Aorta (tissue), 5 donors: ENCODE measurements around the gene HSFX3. TPM values are rescaled to one million over a fixed set of nuclear protein-coding genes. Genes with fewer than 3 reads are reported as not detected.

Experiments used
- ATAC-seq: fragments of 200-7000 bp; cut with Tn5 transposase; one replicate; pipeline ENCODE4 v1.9.1; 2022; ENCODE audit warnings: moderate library complexity; ENCODE audit not compliant: low FRiP score
- DNase-seq, 2 donors: peaks; one replicate each; pipeline ENCODE4 v3.0.0-alpha.2; 2020
- H3K27ac ChIP-seq, 2 donors: one replicate each; pipeline ENCODE4 v1.5.1; 2013; ENCODE audit warnings: low read length in 2 of 2, mild to moderate bottlenecking in 2 of 2, moderate library complexity in 2 of 2, control low read depth in 1 of 2, inconsistent platforms in 1 of 2, low read depth in 1 of 2
- H3K27me3 ChIP-seq, 2 donors: one replicate each; pipeline ENCODE4 v1.6.1; 2013; ENCODE audit warnings: control low read depth in 1 of 2, low read length in 1 of 2, mild to moderate bottlenecking in 1 of 2, moderate library complexity in 1 of 2; ENCODE audit not compliant: insufficient read depth in 2 of 2, control insufficient read depth in 1 of 2
- H3K36me3 ChIP-seq, 2 donors: one replicate each; pipeline ENCODE4 v1.6.1; 2013; ENCODE audit warnings: control low read depth in 1 of 2, low read length in 1 of 2, mild to moderate bottlenecking in 1 of 2; ENCODE audit not compliant: insufficient read depth in 2 of 2, control insufficient read depth in 1 of 2
- H3K4me1 ChIP-seq, 2 donors: one replicate each; pipeline ENCODE4 v1.6.1; 2013; ENCODE audit warnings: low read length in 2 of 2, control low read depth in 1 of 2, mild to moderate bottlenecking in 1 of 2, moderate library complexity in 1 of 2; ENCODE audit not compliant: insufficient read depth in 2 of 2, control insufficient read depth in 1 of 2
- H3K4me3 ChIP-seq, 2 donors: one replicate each; pipeline ENCODE4 v1.5.1; 2013; ENCODE audit warnings: low read length in 2 of 2, control low read depth in 1 of 2, mild to moderate bottlenecking in 1 of 2
- H3K9me3 ChIP-seq: one replicate; pipeline ENCODE4 v1.6.1; 2013; ENCODE audit warnings: mild to moderate bottlenecking, low read length; ENCODE audit not compliant: control insufficient read depth
- whole genome bisulfite sequencing, 2 donors: extraction: QIAGEN DNeasy Blood & Tissue Kit; methylation state at CpG; one replicate each; pipeline ENCODE4 v1.1.7; 2013; 5-methylcytosine and 5-hydroxymethylcytosine counted together
- intact Hi-C, 2 donors: fragments of 100-400 bp; cut with DNase I; formaldehyde crosslinking; loops; one replicate each; pipeline versions ENCODE4 v1.14.2 to v1.15.0; 2022
- polyA plus RNA-seq, 2 donors: library from polyadenylated mRNA; stranded (reverse); fragments of 200-250 nt; gene quantifications; one replicate each; pipeline ENCODE4 v1.2.3, GENCODE V29; 2013
- total RNA-seq, 2 donors: library from RNA; stranded (reverse); fragmentation: NEBNext Ultra II Directional; extraction: Animal tissue kit (Norgen Biotek cat#: 25700); gene quantifications; one replicate each; pipeline ENCODE4 v1.2.1, GENCODE V29; 2021
- donor health status: healthy with polysubstance abuse.
- donor health status: Bipolar disorder and iron deficiency.
- donor health status: DM: no; HTN: no; CAD: no.
- donor health status: DM: no; HTN: no; CAD: no.
- donor health status: DM: yes; HTN: yes; CAD: no.

HSFX3 gene
- total and polyA plus RNA-seq, 4 donors = 0.38 TPM; not detected in 3

- H3K27ac ChIP-seq = no peak overlapping the region
Observed at GRCh38 chrX:149516604-149517003, 33.1 kb downstream of the HSFX3 start.

DNA sequence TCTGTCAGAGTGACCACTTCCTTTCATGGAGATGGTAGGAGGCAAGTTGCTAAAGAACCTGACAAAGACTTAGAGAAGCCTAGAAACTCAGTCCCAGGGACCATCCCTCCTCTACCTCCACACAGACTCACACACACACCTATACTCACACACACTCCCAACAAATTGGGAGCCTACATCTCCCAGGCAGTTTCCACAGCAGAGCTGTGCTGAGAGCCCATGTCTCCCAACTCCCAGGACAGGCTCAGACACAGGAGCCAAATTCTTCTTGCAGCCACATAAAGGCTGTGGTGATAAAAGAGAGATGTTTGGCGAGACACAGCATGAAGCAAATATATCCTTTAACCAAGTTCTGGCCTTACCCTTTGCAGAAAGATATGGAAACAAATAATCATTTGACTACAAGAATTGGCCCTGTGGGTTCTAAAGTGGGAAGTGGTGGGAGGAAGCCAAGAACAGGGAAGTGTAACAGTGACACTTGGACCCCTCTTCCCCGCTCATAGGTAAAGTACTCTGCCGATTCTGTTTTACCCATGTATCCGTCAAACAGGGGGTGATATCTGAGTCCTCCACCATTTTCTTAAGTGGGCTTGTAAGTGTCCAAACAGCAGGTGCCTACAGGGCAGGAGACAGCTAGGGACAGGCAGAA, 33.6 kb downstream of the HSFX3 start:
- Histone ChIP-seq H3K27ac (no peak overlapping the region), H3K9me3 (no peaks in the 10 kb centered on the region), H3K4me1 (no peaks in the 10 kb centered on the region), H3K4me3 (no peak overlapping the region), H3K36me3 (no peaks in the 10 kb centered on the region), H3K27me3 (no peaks in the 10 kb centered on the region)
- ATAC-seq (no peak), DNase-seq (no peak)
- 55 to 68% methylated on average over 4 of the region's 4 CpGs for WGBS, 2 donors
- intact Hi-C loops = no loop called here

More at GRCh38 chrX:149516604-149517003, 33.1 kb downstream of the HSFX3 start:
- 83 to 84% methylated on average over 2 of the region's 2 CpGs for WGBS, 2 donors
- Histone ChIP-seq H3K4me3 (no peak overlapping the region), H3K36me3 (no peaks in the 10 kb centered on the region), H3K27me3 (no peaks in the 10 kb centered on the region), H3K9me3 (no peaks in the 10 kb centered on the region), H3K4me1 (no peaks in the 10 kb centered on the region)
- intact Hi-C loops = no loop called here
- no peak for DNase-seq
- no peak for ATAC-seq

- Histone ChIP-seq H3K36me3 (no peaks in the 10 kb centered on the region), H3K4me3 (no peak overlapping the region), H3K9me3 (no peaks in the 10 kb centered on the region), H3K27ac (no peak overlapping the region), H3K27me3 (no peaks in the 10 kb centered on the region), H3K4me1 (no peaks in the 10 kb centered on the region)
- 82% methylated on average over 9 of the region's 9 CpGs for WGBS, 2 donors
- intact Hi-C loops = no loop called here
- no peak for DNase-seq
- no peak for ATAC-seq
Observed at GRCh38 chrX:149513825-149514428, 35.8 kb downstream of the HSFX3 start.

- H3K27me3 ChIP-seq = no peaks in the 10 kb centered on the region
- intact Hi-C loops = no loop called here
- DNase-seq (peak in 1 of 2 donors; percentile 65), ATAC-seq (peak; percentile 44)
- H3K4me1 ChIP-seq = no peaks in the 10 kb centered on the region
- WGBS, 2 donors = 62 to 87% methylated on average over 4 of the region's 4 CpGs
- H3K27ac ChIP-seq = no peak overlapping the region
- H3K4me3 ChIP-seq = no peak overlapping the region
- H3K36me3 ChIP-seq = no peaks in the 10 kb centered on the region
- H3K9me3 ChIP-seq = no peaks in the 10 kb centered on the region
Observed at GRCh38 chrX:149512225-149512885, 37.4 kb downstream of the HSFX3 start.

DNA sequence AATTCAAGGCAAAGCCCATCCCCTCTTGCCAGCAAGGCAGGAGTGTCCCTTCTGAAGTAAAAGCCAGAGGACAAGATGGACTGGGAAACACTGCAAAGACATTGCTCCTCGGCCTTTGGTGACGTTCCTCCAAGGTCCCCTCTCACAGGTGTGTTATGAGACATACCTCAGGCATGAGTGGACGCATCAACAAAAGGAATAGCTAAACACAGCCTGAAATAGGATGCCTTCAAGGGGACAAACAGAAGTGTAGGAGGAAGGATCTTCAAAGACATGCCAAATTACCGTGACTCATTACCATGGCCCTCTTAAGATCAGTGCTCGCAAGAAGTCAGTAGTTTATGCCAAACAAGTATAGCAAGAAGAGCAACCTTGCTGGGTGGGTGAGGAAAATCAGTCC, 38.6 kb downstream of the HSFX3 start:
- 83 to 90% methylated on average over 5 of the region's 5 CpGs for WGBS, 2 donors
- H3K4me3 ChIP-seq = no peak overlapping the region

DNA sequence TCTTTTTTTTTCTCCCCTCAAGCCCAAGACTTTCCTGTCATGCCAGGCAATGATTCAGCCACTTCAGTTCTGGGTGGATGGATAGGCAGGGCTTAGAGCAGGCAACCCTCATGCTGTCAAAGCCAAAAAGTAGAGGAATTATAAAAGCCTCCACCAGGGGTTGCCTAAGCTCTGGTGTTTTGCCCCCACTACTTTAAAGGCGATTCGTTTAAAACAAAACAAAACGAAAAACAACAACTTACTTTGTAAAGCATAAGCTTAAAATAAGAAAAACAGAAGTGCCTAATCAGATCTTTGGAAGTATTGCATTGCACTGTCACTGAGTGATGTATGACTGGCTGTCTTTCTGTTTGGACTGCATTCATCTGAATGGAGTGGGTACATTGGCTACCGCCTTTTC, 39.3 kb downstream of the HSFX3 start:
- intact Hi-C loops = no loop called here
- Histone ChIP-seq H3K9me3 (no peaks in the 10 kb centered on the region), H3K27ac (no peak overlapping the region), H3K4me1 (no peaks in the 10 kb centered on the region), H3K4me3 (no peak overlapping the region), H3K36me3 (no peaks in the 10 kb centered on the region), H3K27me3 (no peaks in the 10 kb centered on the region)
- WGBS, 2 donors = 7 to 18% methylated on average over 4 of the region's 4 CpGs
- ATAC-seq (no peak), DNase-seq (no peak)

More for the DNA sequence above, 38.6 kb downstream of the HSFX3 start:
- Histone ChIP-seq H3K9me3 (no peaks in the 10 kb centered on the region), H3K27me3 (no peaks in the 10 kb centered on the region), H3K27ac (no peak overlapping the region), H3K4me1 (no peaks in the 10 kb centered on the region), H3K36me3 (no peaks in the 10 kb centered on the region)
- intact Hi-C loops = no loop called here
- ATAC-seq (no peak), DNase-seq (no peak)

DNA sequence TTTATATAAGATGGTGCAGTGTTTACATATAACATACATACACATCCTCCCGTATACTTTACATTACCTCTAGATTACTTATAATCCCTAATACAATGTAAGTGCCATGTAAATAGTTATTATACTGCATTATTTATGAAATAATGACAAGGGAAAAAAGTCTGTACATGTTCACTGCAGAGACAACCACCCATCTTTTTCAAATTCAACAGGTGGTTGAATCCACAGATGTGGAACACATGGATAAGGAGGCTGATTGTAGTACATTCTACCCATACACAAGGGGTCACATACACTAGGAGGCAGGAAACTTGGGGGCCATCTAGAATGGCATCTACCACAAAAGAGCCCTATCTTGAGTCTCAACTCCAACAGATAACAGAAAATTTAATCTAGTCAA, 41.3 kb downstream of the HSFX3 start:
- ATAC-seq (no peak), DNase-seq (no peak)
- H3K4me1 ChIP-seq = no peaks in the 10 kb centered on the region
- 70 to 74% methylated on average over 1 of the region's 1 CpG for WGBS, 2 donors
- H3K36me3 ChIP-seq = no peaks in the 10 kb centered on the region
- no peak overlapping the region for H3K27ac ChIP-seq
- H3K9me3 ChIP-seq = no peaks in the 10 kb centered on the region
- H3K4me3 ChIP-seq = no peak overlapping the region
- H3K27me3 ChIP-seq = no peaks in the 10 kb centered on the region
- intact Hi-C loops = no loop called here

DNA sequence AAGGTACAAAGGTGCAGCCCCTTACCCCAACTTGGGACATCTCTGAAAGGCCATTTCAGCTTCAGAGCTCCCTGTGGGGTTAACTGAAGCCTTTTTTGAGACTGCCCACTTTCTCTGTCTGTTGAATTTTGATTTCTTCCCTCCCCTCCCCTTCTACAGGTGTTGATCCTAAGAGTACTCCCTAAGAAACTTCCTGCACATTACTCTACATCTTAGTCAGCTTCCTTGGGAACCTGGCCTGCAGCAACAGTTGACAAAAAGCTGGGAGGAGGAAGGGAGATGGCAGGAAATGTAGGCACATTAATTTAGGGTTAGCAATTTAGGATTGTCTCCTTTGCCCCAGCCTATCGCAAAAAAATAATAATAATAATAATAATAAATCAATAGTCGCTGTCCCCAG, 43.4 kb downstream of the HSFX3 start:
- no peaks in the 10 kb centered on the region for H3K9me3 ChIP-seq
- intact Hi-C loops = no loop called here
- DNase-seq = no peak
- ATAC-seq = no peak
- H3K27ac ChIP-seq = no peak overlapping the region
- H3K4me1 ChIP-seq = peaks cover 0 to 2% of the 10 kb centered on the region in 2 donors
- no peak overlapping the region for H3K4me3 ChIP-seq
- WGBS, 2 donors = 75 to 94% methylated on average over 2 of the region's 2 CpGs
- H3K27me3 ChIP-seq = no peaks in the 10 kb centered on the region
- H3K36me3 ChIP-seq = no peaks in the 10 kb centered on the region

DNA sequence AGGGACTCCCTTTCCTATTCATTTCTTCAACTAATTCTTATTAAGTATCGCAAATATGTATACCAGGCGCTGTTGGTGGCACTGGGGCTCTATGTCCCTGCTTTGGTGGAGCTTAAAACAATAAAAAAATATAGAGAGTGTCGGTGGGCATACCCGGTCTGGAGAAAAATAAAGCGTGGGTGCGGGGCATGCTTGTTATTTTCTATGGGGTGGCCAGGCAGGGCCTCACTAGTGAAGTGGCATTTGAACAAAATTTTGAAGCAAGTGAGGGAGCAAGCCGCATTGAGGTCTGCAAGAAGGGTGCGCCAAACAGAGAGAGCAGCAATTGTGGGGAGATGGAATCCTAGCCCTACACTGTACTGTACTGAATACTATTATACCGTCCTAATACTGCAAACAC, 44.1 kb downstream of the HSFX3 start:
- no peak for ATAC-seq
- intact Hi-C loops = loop anchor here in 1 of 2 donors (2.0 kb wide), 1 partner anchor 35 kb away; the partner anchor contains the start of gene EOLA1
- H3K4me1 ChIP-seq = peaks cover 0 to 2% of the 10 kb centered on the region in 2 donors
- H3K27ac ChIP-seq = peak overlapping the region in 1 of 2 donors; percentile 21
- no peaks in the 10 kb centered on the region for H3K36me3 ChIP-seq
- H3K27me3 ChIP-seq = no peaks in the 10 kb centered on the region
- 78 to 86% methylated on average over 9 of the region's 9 CpGs for WGBS, 2 donors
- no peaks in the 10 kb centered on the region for H3K9me3 ChIP-seq
- H3K4me3 ChIP-seq = no peak overlapping the region
- no peak for DNase-seq
